Hepatocyte (in vitro differentiated cells): ENCODE measurements around the gene DACT2. TPM values are rescaled to one million over a fixed set of nuclear protein-coding genes. Genes with fewer than 3 reads are reported as not detected.
A peak's percentile ranks its signal among the peaks of the same experiment; 100 is the strongest.

ENCODE experiments used
- DNase-seq: peaks from one replicate; pipeline ENCODE4 v3.0.0-alpha.2; 2016; ENCODE audit warnings: low spot score
- H2AFZ ChIP-seq: fragments of 200-600 bp; sonication (generic); 2 replicates; pipeline ENCODE4 v1.6.0; 2016; ENCODE audit warnings: antibody characterized with exemption, mild to moderate bottlenecking
- H3K27ac ChIP-seq: fragments of 200-600 bp; sonication (generic); 2 replicates; pipeline ENCODE4 v1.5.1; 2016; ENCODE audit warnings: mild to moderate bottlenecking
- H3K27me3 ChIP-seq: fragments of 200-600 bp; sonication (generic); 2 replicates; pipeline ENCODE4 v1.6.1; 2016
- H3K36me3 ChIP-seq: fragments of 200-600 bp; sonication (generic); replicated peaks from 2 replicates; pipeline ENCODE4 v1.5.1; 2016; ENCODE audit warnings: low read depth; ENCODE audit not compliant: insufficient read depth
- H3K4me1 ChIP-seq: fragments of 200-600 bp; sonication (generic); 2 replicates; pipeline ENCODE4 v1.5.1; 2016; ENCODE audit warnings: mild to moderate bottlenecking, moderate library complexity; ENCODE audit not compliant: insufficient read depth
- H3K4me2 ChIP-seq: fragments of 200-600 bp; sonication (generic); 2 replicates; pipeline ENCODE4 v1.6.0; 2016
- H3K4me3 ChIP-seq: fragments of 200-600 bp; sonication (generic); 2 replicates; pipeline ENCODE4 v1.5.1; 2016; ENCODE audit warnings: mild to moderate bottlenecking
- H3K79me2 ChIP-seq: fragments of 200-600 bp; sonication (generic); 2 replicates; pipeline ENCODE4 v1.6.0; 2017; ENCODE audit warnings: mild to moderate bottlenecking
- H3K9me2 ChIP-seq: fragments of 200-600 bp; sonication (generic); replicated peaks from 2 replicates; pipeline ENCODE4 v1.6.0; 2017; ENCODE audit warnings: mild to moderate bottlenecking; ENCODE audit not compliant: insufficient read depth
- H3K9me3 ChIP-seq: fragments of 200-600 bp; sonication (generic); 2 replicates; pipeline ENCODE4 v1.5.1; 2016; ENCODE audit warnings: low read depth, mild to moderate bottlenecking
- H4K20me1 ChIP-seq: fragments of 200-600 bp; sonication (generic); 2 replicates; pipeline ENCODE4 v1.6.0; 2016; ENCODE audit warnings: mild to moderate bottlenecking; ENCODE audit not compliant: insufficient read depth, poor library complexity, severe bottlenecking
- CTCF ChIP-seq: fragments of 200-600 bp; sonication (generic); IDR thresholded peaks from 2 replicates; pipeline ENCODE4 v1.5.1; 2016; ENCODE audit warnings: antibody characterized with exemption, mild to moderate bottlenecking; ENCODE audit not compliant: poor library complexity
- EZH2 ChIP-seq: fragments of 200-600 bp; sonication (generic); IDR thresholded peaks from 2 replicates; pipeline ENCODE4 v1.6.1; 2016; ENCODE audit warnings: antibody characterized with exemption, mild to moderate bottlenecking, borderline replicate concordance
- EZH2phosphoT487 ChIP-seq: fragments of 200-600 bp; sonication (generic); IDR thresholded peaks from one replicate; pipeline ENCODE4 v1.6.1; 2018; ENCODE audit warnings: antibody characterized with exemption, mild to moderate bottlenecking, low read depth, moderate library complexity; ENCODE audit not compliant: unreplicated experiment, severe bottlenecking
- WGBS: methylation state at CpG from one replicate; pipeline ENCODE4 v1.1.6; 2016; ENCODE audit warnings: low lambda C conversion rate; ENCODE audit errors: missing lambda C conversion rate; 5-methylcytosine and 5-hydroxymethylcytosine counted together
- polyA plus RNA-seq: library from polyadenylated mRNA; unstranded; fragments of >200 nt; fragmentation: Nextera tagmentation; extraction: Ambion mirVana; gene quantifications from 2 replicates; pipeline ENCODE4 v1.2.1, GENCODE V29; 2016
- total RNA-seq: library from RNA; depleted of rRNA; stranded (reverse); fragments of >200 nt; gene quantifications from 2 replicates; pipeline ENCODE4 v1.2.3, GENCODE V29; 2014

The DACT2 gene
- total and polyA plus RNA-seq, 2 experiments from 2014 or later: 8.2 to 8.8 TPM

- no peak for DNase-seq
- Histone ChIP-seq H3K36me3 (no peaks in the 10 kb centered on the region), H2AFZ (no peak overlapping the region), H3K79me2 (no peaks in the 10 kb centered on the region), H4K20me1 (no peaks in the 10 kb centered on the region), H3K27me3 (no peaks in the 10 kb centered on the region), H3K4me1 (peaks cover 5% of the 10 kb centered on the region), H3K27ac (no peak overlapping the region), H3K9me2 (no peaks in the 10 kb centered on the region), H3K9me3 (no peaks in the 10 kb centered on the region), H3K4me3 (no peak overlapping the region), H3K4me2 (no peak overlapping the region)
- 53% methylated on average over 4 of the region's 4 CpGs for WGBS
- TF ChIP-seq EZH2 (no peak), EZH2phosphoT487 (no peak), CTCF (no peak)
These were observed 17.4 kb upstream of the DACT2 start for GRCh38 chr6:168336967-168337366.

- Histone ChIP-seq H3K27ac (no peak overlapping the region), H3K9me3 (no peaks in the 10 kb centered on the region), H3K27me3 (no peaks in the 10 kb centered on the region), H3K36me3 (no peaks in the 10 kb centered on the region), H3K9me2 (no peaks in the 10 kb centered on the region), H4K20me1 (no peaks in the 10 kb centered on the region), H2AFZ (no peak overlapping the region), H3K4me2 (no peak overlapping the region), H3K79me2 (no peaks in the 10 kb centered on the region), H3K4me3 (no peak overlapping the region), H3K4me1 (peaks cover 5% of the 10 kb centered on the region)
- no peak for DNase-seq
- 89% methylated on average over 9 of the region's 9 CpGs for WGBS
- TF ChIP-seq CTCF (no peak), EZH2phosphoT487 (no peak), EZH2 (no peak)
These were observed 14.4 kb upstream of the DACT2 start for GRCh38 chr6:168333989-168334388.

- no peak overlapping the region for H3K4me3 ChIP-seq
- peaks cover 5% of the 10 kb centered on the region for H3K4me1 ChIP-seq
- no peaks in the 10 kb centered on the region for H3K9me2 ChIP-seq
- H3K36me3 ChIP-seq: no peaks in the 10 kb centered on the region
- H2AFZ ChIP-seq: no peak overlapping the region
- H4K20me1 ChIP-seq: no peaks in the 10 kb centered on the region
- no peak overlapping the region for H3K27ac ChIP-seq
- no peak overlapping the region for H3K4me2 ChIP-seq
- H3K27me3 ChIP-seq: no peaks in the 10 kb centered on the region
- no peaks in the 10 kb centered on the region for H3K79me2 ChIP-seq
- H3K9me3 ChIP-seq: no peaks in the 10 kb centered on the region
- DNase-seq: no peak
- TF ChIP-seq EZH2phosphoT487: no peak
- no peak for TF ChIP-seq EZH2
- no peak for TF ChIP-seq CTCF
- WGBS: 71% methylated on average over 9 of the region's 9 CpGs
These were observed 13.9 kb upstream of the DACT2 start for GRCh38 chr6:168333491-168333890.

DNA sequence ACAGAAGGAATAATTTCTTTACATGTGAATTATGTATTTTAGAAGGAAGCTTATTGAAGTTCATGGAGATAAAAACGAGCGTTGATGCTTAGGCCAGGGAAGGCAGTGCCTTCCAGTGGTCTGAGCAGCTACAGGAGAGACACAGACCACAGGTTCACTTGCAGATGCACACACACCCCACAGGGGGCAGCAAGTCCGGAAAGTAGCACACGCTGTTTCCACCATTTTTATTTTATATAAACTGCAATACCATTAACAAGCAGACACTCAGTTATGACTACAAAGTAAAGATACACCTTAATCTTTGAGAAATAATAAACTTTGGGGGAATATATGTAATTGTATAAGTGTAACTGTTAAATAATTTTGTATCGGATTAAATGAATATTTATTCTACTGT is 13.5 kb upstream of the DACT2 start:
- Histone ChIP-seq H3K4me3 (no peak overlapping the region), H3K27me3 (no peaks in the 10 kb centered on the region), H3K4me2 (no peak overlapping the region), H3K9me2 (no peaks in the 10 kb centered on the region), H3K36me3 (no peaks in the 10 kb centered on the region), H4K20me1 (no peaks in the 10 kb centered on the region), H3K79me2 (no peaks in the 10 kb centered on the region), H3K4me1 (peaks cover 5% of the 10 kb centered on the region), H2AFZ (no peak overlapping the region), H3K27ac (no peak overlapping the region), H3K9me3 (no peaks in the 10 kb centered on the region)
- DNase-seq: no peak
- no peak for TF ChIP-seq EZH2
- no peak for TF ChIP-seq EZH2phosphoT487
- peak; percentile 34 for TF ChIP-seq CTCF
- 72% methylated on average over 5 of the region's 5 CpGs for WGBS
